ENCODE data around the gene KIAA1755.

GRCh38 chr20:38224531-38224930 is 36.0 kb downstream of the KIAA1755 start:
- no peak for TF ChIP-seq CTCF (IDR thresholded peaks at IDR 0.05)
- TF ChIP-seq POLR2A (IDR thresholded peaks at IDR 0.05), result no peak

Data from breast epithelium (tissue), 3 donors.